ENCODE results near the gene NOTUM.

GRCh38 chr17:81947189-81947588 is 13.8 kb downstream of the NOTUM start, which contains the start of gene MYADML2:
- TF ChIP-seq SUZ12 (IDR thresholded peaks at IDR 0.05), result no peak
- no peak for TF ChIP-seq FOXM1 (IDR thresholded peaks at IDR 0.05; ENCODE audit: borderline replicate concordance)
- TF ChIP-seq BHLHE40 (IDR thresholded peaks at IDR 0.05; ENCODE audit: borderline replicate concordance), result no peak
- no peak for TF ChIP-seq L3MBTL2 (conservative IDR thresholded peaks at IDR 0.05)
- TF ChIP-seq FOXA1 (IDR thresholded peaks at IDR 0.05), result no peak
- TF ChIP-seq NFRKB (IDR thresholded peaks at IDR 0.05), result no peak
- no peak for TF ChIP-seq ZNF384 (IDR thresholded peaks at IDR 0.05)
- no peak for TF ChIP-seq ARNT (IDR thresholded peaks at IDR 0.05)
- no peak for TF ChIP-seq TARDBP (IDR thresholded peaks at IDR 0.05)
- TF ChIP-seq ELF4 (IDR thresholded peaks at IDR 0.05), result no peak
- no peak for TF ChIP-seq SP1 (IDR thresholded peaks at IDR 0.05)
- no peak for TF ChIP-seq FOXK2 (IDR thresholded peaks at IDR 0.05)
- no peak for TF ChIP-seq PKNOX1 (IDR thresholded peaks at IDR 0.05)
- no peak for TF ChIP-seq CTBP1 (IDR thresholded peaks at IDR 0.05; ENCODE audit: borderline replicate concordance)
